ENCODE data around the gene DUSP3. TPM values are rescaled to one million over a fixed set of nuclear protein-coding genes. Genes with fewer than 3 reads are reported as not detected.

The DUSP3 gene
- polyA plus RNA-seq, 1 experiment, result 27.9 TPM

GRCh38 chr17:43784628-43785101 is 5.9 kb upstream of the DUSP3 start:
- Histone ChIP-seq H3K27me3 (ENCODE audit: control insufficient read depth, insufficient read depth, low read length) (peaks cover 12% of the 10 kb centered on the region), H3K36me3 (ENCODE audit: control insufficient read depth, insufficient read depth, low read length) (no peaks in the 10 kb centered on the region), H3K4me3 (ENCODE audit: low read depth, low read length) (no peak overlapping the region)
- DNase-seq (ENCODE audit: low read depth), result peak; percentile 42
- POLR2A ChIA-PET, result no interaction called here
- CTCF ChIA-PET, result interaction anchor here (1.1 kb wide), 1 partner anchor 24 kb away, joined by 3 read pairs; no protein-coding TSS in a partner anchor
- no peak for TF ChIP-seq CTCF (IDR thresholded peaks at IDR 0.05; ENCODE audit: insufficient read depth, low read depth, low read length)

GRCh38 chr17:43784068-43784467 is 5.3 kb upstream of the DUSP3 start:
- peak; percentile 27 for DNase-seq (ENCODE audit: low read depth)
- H3K36me3 ChIP-seq (ENCODE audit: control insufficient read depth, insufficient read depth, low read length), result no peaks in the 10 kb centered on the region
- H3K27me3 ChIP-seq (ENCODE audit: control insufficient read depth, insufficient read depth, low read length), result peaks cover 13% of the 10 kb centered on the region
- H3K4me3 ChIP-seq (ENCODE audit: low read depth, low read length), result no peak overlapping the region
- ChIA-PET POLR2A (no interaction called here), CTCF (no interaction called here)
- no peak for TF ChIP-seq CTCF (IDR thresholded peaks at IDR 0.05; ENCODE audit: insufficient read depth, low read depth, low read length)

GRCh38 chr17:43782913-43783680 is 4.3 kb upstream of the DUSP3 start:
- Histone ChIP-seq H3K4me3 (ENCODE audit: low read depth, low read length) (no peak overlapping the region), H3K36me3 (ENCODE audit: control insufficient read depth, insufficient read depth, low read length) (no peaks in the 10 kb centered on the region), H3K27me3 (ENCODE audit: control insufficient read depth, insufficient read depth, low read length) (peaks cover 13% of the 10 kb centered on the region)
- no peak for TF ChIP-seq CTCF (IDR thresholded peaks at IDR 0.05; ENCODE audit: insufficient read depth, low read depth, low read length)
- DNase-seq (ENCODE audit: low read depth), result no peak
- ChIA-PET POLR2A (no interaction called here), CTCF (interaction anchor here (1.2 kb wide), 1 partner anchor 23 kb away, joined by 3 read pairs; no protein-coding TSS in a partner anchor)

GRCh38 chr17:43780135-43780534 is 1.4 kb upstream of the DUSP3 start, which contains the start of gene CFAP97D1:
TSS of gene CFAP97D1 (plus strand) at chr17:43780435. CDS start at chr17:43780463, 28 bp downstream.
- ChIA-PET POLR2A (no interaction called here), CTCF (interaction anchor here (0.7 to 1.2 kb wide), 2 partner anchors 14 to 66 kb away, joined by 3 to 4 read pairs; partner anchors contain the start of gene CD300LG)

More at GRCh38 chr17:43780135-43780534, 1.4 kb upstream of the DUSP3 start, which contains the start of gene CFAP97D1:
- DNase-seq (ENCODE audit: low read depth), result no peak
- TF ChIP-seq CTCF (IDR thresholded peaks at IDR 0.05; ENCODE audit: insufficient read depth, low read depth, low read length), result no peak
- H3K27me3 ChIP-seq (ENCODE audit: control insufficient read depth, insufficient read depth, low read length), result peaks cover 12% of the 10 kb centered on the region
- H3K4me3 ChIP-seq (ENCODE audit: low read depth, low read length), result peak within 1 kb of the TSS; percentile 96
- no peaks in the 10 kb centered on the region for H3K36me3 ChIP-seq (ENCODE audit: control insufficient read depth, insufficient read depth, low read length)

Data from BJ (cell line).